22Rv1 (cell line): ENCODE results near the gene FOXN1.
A peak's percentile ranks its signal among the peaks of the same experiment; 100 is the strongest.

Experiments
- H3K27ac ChIP-seq: fragments of 450-650 bp; 2 replicates; pipeline ENCODE4 v1.5.1; 2017
- CTCF ChIP-seq: fragments of 450-650 bp; IDR thresholded peaks from 2 replicates; pipeline ENCODE4 v1.5.1; 2017; ENCODE audit warnings: mild to moderate bottlenecking
- ZFX ChIP-seq: fragments of 450-650 bp; IDR thresholded peaks from 2 replicates; pipeline ENCODE4 v1.6.1; 2017; ENCODE audit warnings: antibody characterized with exemption, borderline replicate concordance

The FOXN1 gene

GRCh38 chr17:28491286-28491685 lies 14.9 kb upstream of the FOXN1 start:
- H3K27ac ChIP-seq: no peak overlapping the region
- no peak for TF ChIP-seq ZFX
- TF ChIP-seq CTCF: no peak

GRCh38 chr17:28491860-28492259 lies 14.3 kb upstream of the FOXN1 start:
- H3K27ac ChIP-seq: no peak overlapping the region
- TF ChIP-seq ZFX (no peak), CTCF (no peak)

- H3K27ac ChIP-seq: no peak overlapping the region
- TF ChIP-seq ZFX (no peak), CTCF (no peak)
Observed at GRCh38 chr17:28492352-28493310, 13.5 kb upstream of the FOXN1 start.

GRCh38 chr17:28493460-28493859 lies 12.7 kb upstream of the FOXN1 start:
- H3K27ac ChIP-seq: no peak overlapping the region
- TF ChIP-seq CTCF (no peak), ZFX (no peak)

- no peak overlapping the region for H3K27ac ChIP-seq
- TF ChIP-seq ZFX: no peak
- peak; percentile 92 for TF ChIP-seq CTCF
Observed at GRCh38 chr17:28494445-28495188, 11.5 kb upstream of the FOXN1 start.

GRCh38 chr17:28495635-28496034 lies 10.5 kb upstream of the FOXN1 start:
- no peak overlapping the region for H3K27ac ChIP-seq
- TF ChIP-seq CTCF (no peak), ZFX (no peak)

- H3K27ac ChIP-seq: peak overlapping the region; percentile 65
- no peak for TF ChIP-seq CTCF
- no peak for TF ChIP-seq ZFX
Observed at GRCh38 chr17:28497931-28498330, 8.2 kb upstream of the FOXN1 start.
